Esophagus squamous epithelium (tissue), 5 donors: ENCODE results near the gene PHLDA1. TPM values are rescaled to one million over a fixed set of nuclear protein-coding genes. Genes with fewer than 3 reads are reported as not detected.
A peak's percentile ranks its signal among the peaks of the same experiment; 100 is the strongest.

Experiments used
- DNase-seq: peaks from one replicate; lab custom pipeline; 2025; lab: John Stamatoyannopoulos, UW
- H3K27ac ChIP-seq, 4 donors: fragments of 200-600 bp; sonication (generic); one replicate each; pipeline ENCODE4 v1.5.1; 2016 to 2019; ENCODE audit warnings: mild to moderate bottlenecking in 1 of 4
- H3K27me3 ChIP-seq, 4 donors: fragments of 200-600 bp; sonication (generic); 1 replicate in 3 of 4; 2 replicates in 1 of 4; pipeline versions ENCODE4 v1.5.1 to v1.6.0; 2017 to 2021; ENCODE audit warnings: antibody characterized with exemption in 1 of 4
- H3K36me3 ChIP-seq, 3 donors: fragments of 200-600 bp; sonication (generic); one replicate each; pipeline ENCODE4 v1.5.1; 2016 to 2019
- H3K4me1 ChIP-seq, 3 donors: fragments of 200-600 bp; sonication (generic); one replicate each; pipeline ENCODE4 v1.5.1; 2017 to 2019
- H3K4me3 ChIP-seq, 4 donors: fragments of 200-600 bp; sonication (generic); 1 replicate in 3 of 4; 2 replicates in 1 of 4; pipeline ENCODE4 v1.5.1; 2016 to 2019; ENCODE audit warnings: mild to moderate bottlenecking in 2 of 4, moderate library complexity in 1 of 4
- H3K9me3 ChIP-seq, 3 donors: fragments of 200-600 bp; sonication (generic); one replicate each; pipeline ENCODE4 v1.5.1; 2016 to 2019
- CTCF ChIP-seq, 6 experiments: fragments of 450-650 bp in 4 of 6; fragments of 200-600 bp in 2 of 6; sonication (generic) in 2 of 6; IDR thresholded peaks; one replicate each; pipeline ENCODE4 v1.5.1; 2016 to 2019; ENCODE audit warnings: antibody characterized with exemption in 6 of 6, mild to moderate bottlenecking in 4 of 6, moderate library complexity in 4 of 6
- POLR2A ChIP-seq, 4 donors: fragments of 450-650 bp; IDR thresholded peaks; one replicate each; pipeline ENCODE4 v1.6.1; 2017; ENCODE audit warnings: antibody characterized with exemption in 4 of 4, mild to moderate bottlenecking in 4 of 4, moderate library complexity in 3 of 4
- WGBS, 2 donors: methylation state at CpG; one replicate each; pipeline ENCODE4 v1.1.5; 2018; 5-methylcytosine and 5-hydroxymethylcytosine counted together
- intact Hi-C: fragments of 100-400 bp; cut with DNase I; formaldehyde crosslinking; loops from one replicate; pipeline ENCODE4 v1.15.0; 2022
- total RNA-seq, 4 donors: library from RNA; depleted of rRNA; stranded (reverse); fragments of >200 nt; gene quantifications; one replicate each; pipeline ENCODE4 v1.1.0, GENCODE V29; 2016
- donor health status: DM: yes; HTN: yes; CAD: no.

Gene PHLDA1
- total RNA-seq, 4 donors from 2014 or later, result 33.8 to 77.8 (median 56.7) TPM

DNA sequence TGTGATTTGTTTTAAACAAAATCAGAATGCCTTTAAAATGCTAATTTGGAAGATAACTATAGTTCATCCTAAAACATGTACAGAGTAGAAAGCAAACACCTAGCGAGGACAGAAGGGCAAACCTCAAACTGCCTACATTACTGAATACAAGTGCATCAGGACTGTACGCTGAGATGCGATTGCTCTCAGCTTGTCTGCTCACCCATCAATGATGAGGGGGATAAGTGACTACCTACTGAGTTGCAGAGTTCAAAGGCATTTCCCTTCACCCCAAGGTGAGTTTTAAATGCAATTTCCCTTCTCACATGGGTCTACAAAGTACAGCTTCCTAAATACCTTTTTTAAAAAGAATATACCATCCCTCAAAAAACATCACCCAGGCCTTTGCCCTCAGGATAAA lies 52.9 kb downstream of the PHLDA1 start:
- Histone ChIP-seq H3K9me3 (no peaks in the 10 kb centered on the region), H3K4me3 (no peak overlapping the region), H3K36me3 (no peaks in the 10 kb centered on the region), H3K4me1 (peaks cover 23 to 59% (median 54%) of the 10 kb centered on the region in 3 donors), H3K27me3 (no peaks in the 10 kb centered on the region), H3K27ac (peak overlapping the region; percentile 55 to 88 (median 83))
- intact Hi-C loops, result no loop called here
- 84 to 89% methylated on average over 3 of the region's 3 CpGs for WGBS, 2 donors
- no peak for TF ChIP-seq POLR2A (IDR thresholded peaks at IDR 0.05)
- no peak for TF ChIP-seq CTCF (IDR thresholded peaks at IDR 0.05)
- DNase-seq, result no peak

DNA sequence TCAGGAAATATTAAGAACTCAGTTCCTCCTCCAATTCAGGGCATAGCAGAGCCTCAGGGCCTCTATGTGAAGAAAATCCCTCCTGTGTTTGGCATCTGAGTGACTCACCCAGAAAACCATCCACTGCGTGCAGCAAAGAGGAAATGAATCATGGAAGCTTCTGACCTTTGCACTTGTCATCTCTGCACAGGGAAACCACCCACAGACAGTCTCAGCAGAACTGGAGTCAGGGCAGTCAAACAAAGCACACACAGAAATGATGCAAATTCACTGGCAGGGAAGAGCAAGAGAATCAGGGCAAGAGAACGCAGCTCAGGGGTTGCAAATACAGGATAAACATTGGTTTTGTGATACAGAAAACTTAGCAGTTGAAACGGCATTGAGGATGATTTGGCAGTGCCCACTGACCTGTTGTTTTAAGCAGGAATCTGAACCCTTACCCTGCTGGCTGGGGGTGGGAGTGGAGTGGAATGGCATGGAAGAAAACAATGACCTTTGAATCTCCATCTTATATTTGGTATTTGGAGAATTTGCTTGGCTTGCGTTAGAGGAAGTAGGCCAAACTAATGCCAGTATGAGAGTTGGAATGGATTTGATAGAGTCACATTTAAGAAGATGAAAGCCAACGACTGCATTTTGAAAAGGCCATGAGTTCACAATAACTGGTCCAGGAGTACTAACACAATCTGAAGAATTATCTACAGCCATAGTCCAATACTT lies 53.5 kb downstream of the PHLDA1 start:
- TF ChIP-seq POLR2A (IDR thresholded peaks at IDR 0.05) (no peak), CTCF (IDR thresholded peaks at IDR 0.05) (peak in 1 of 6 experiments; percentile 27)
- Histone ChIP-seq H3K36me3 (no peaks in the 10 kb centered on the region), H3K4me3 (no peak overlapping the region), H3K27ac (peak overlapping the region; percentile 69 to 88 (median 83)), H3K27me3 (no peaks in the 10 kb centered on the region), H3K4me1 (peaks cover 23 to 54% (median 53%) of the 10 kb centered on the region in 3 donors), H3K9me3 (no peaks in the 10 kb centered on the region)
- WGBS, 2 donors, result 2 to 10% methylated on average over 5 of the region's 5 CpGs
- intact Hi-C loops, result no loop called here
- peak; percentile 25 for DNase-seq

DNA sequence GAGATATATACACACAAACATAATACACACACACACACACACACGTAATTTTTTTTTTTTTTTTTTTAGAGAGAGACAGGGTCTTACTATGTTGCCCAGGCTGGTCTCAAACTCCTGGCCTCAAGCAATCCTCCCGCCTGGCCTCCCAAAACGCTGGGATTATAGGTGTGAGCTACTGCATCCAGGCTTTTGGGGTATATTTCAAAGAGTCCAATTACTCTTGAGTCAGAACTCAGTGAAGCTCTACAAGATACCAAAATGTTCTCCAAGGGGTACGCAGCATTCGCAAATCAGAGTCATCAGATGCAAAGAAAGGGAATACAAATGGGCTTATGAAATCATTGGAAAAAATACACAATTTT lies 54.0 kb downstream of the PHLDA1 start:
- TF ChIP-seq CTCF (IDR thresholded peaks at IDR 0.05) (no peak), POLR2A (IDR thresholded peaks at IDR 0.05) (no peak)
- Histone ChIP-seq H3K36me3 (no peaks in the 10 kb centered on the region), H3K4me1 (peaks cover 23 to 49% (median 48%) of the 10 kb centered on the region in 3 donors), H3K27me3 (no peaks in the 10 kb centered on the region), H3K27ac (peak overlapping the region; percentile 69 to 88 (median 83)), H3K9me3 (no peaks in the 10 kb centered on the region), H3K4me3 (no peak overlapping the region)
- DNase-seq, result no peak
- intact Hi-C loops, result no loop called here
- 16 to 34% methylated on average over 5 of the region's 5 CpGs for WGBS, 2 donors

DNA sequence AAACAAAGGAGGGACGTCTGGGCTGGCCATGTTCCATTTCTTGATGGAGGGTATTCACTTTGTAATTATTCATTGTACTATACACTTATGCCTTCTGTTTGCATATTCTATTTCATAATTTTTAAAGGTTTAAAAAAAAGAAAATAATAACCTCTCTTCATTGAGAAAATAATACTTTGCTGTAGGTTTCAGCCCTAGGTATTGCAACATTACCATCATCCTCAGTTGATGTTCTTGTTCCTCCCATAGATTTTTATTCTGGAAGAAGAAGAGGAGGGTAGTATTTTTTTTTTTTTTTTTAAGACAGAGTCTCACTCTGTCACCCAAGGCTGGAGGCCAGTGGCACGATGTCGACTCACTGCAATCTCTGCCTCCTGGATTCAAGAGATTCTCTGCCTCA lies 54.7 kb downstream of the PHLDA1 start:
- TF ChIP-seq POLR2A (IDR thresholded peaks at IDR 0.05), result no peak

DNA sequence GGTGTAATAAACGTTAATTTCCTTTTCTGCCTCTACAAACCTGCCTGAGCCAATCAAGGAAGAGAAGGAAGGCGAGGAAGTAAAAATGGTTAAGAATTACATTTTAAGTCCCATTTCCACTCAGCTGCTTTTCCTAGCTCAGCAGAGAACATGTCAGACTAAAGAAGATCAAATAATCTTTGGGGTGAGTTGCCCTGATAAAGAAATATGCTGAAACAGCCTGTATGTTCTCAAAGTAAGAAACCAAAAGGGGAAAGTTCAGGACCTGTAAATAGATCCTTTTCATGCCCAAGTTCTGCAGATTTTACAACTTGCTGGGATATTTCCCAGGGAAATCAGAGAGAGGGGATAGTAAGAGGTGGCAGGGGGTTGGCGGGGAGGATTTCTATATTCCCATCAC lies 55.5 kb downstream of the PHLDA1 start:
- Histone ChIP-seq H3K27ac (peak overlapping the region in 1 of 4 donors; percentile 32), H3K4me1 (peaks cover 23 to 35% (median 34%) of the 10 kb centered on the region in 3 donors), H3K27me3 (no peaks in the 10 kb centered on the region), H3K4me3 (no peak overlapping the region), H3K9me3 (no peaks in the 10 kb centered on the region), H3K36me3 (no peaks in the 10 kb centered on the region)
- TF ChIP-seq CTCF (IDR thresholded peaks at IDR 0.05) (no peak), POLR2A (IDR thresholded peaks at IDR 0.05) (no peak)
- 75 to 77% methylated on average over 3 of the region's 3 CpGs for WGBS, 2 donors
- DNase-seq, result no peak
- intact Hi-C loops, result no loop called here

More for the DNA sequence above, 54.7 kb downstream of the PHLDA1 start:
- H3K9me3 ChIP-seq, result no peaks in the 10 kb centered on the region
- H3K27me3 ChIP-seq, result no peaks in the 10 kb centered on the region
- WGBS, 2 donors, result 75 to 85% methylated on average over 3 of the region's 3 CpGs
- no peaks in the 10 kb centered on the region for H3K36me3 ChIP-seq
- DNase-seq, result no peak
- intact Hi-C loops, result no loop called here
- H3K4me3 ChIP-seq, result no peak overlapping the region
- H3K4me1 ChIP-seq, result peaks cover 23 to 43% (median 41%) of the 10 kb centered on the region in 3 donors
- peak overlapping the region in 3 of 4 donors; percentile 83 to 88 (median 83) for H3K27ac ChIP-seq
